HepG2 (cell line): Measurements from ENCODE around the gene TEDC1. TPM values are rescaled to one million over a fixed set of nuclear protein-coding genes. Genes with fewer than 3 reads are reported as not detected.

Source experiments
- AKNA ChIP-seq: sonication (generic); formaldehyde crosslinking; IDR thresholded peaks from 2 replicates; pipeline ENCODE4 v1.4.0; 2020; ENCODE audit warnings: missing genetic modification reagents, borderline replicate concordance
- GLMP ChIP-seq: sonication (generic); formaldehyde crosslinking; IDR thresholded peaks from 2 replicates; pipeline ENCODE4 v1.9.0; 2021; ENCODE audit warnings: missing genetic modification reagents, mild to moderate bottlenecking, borderline replicate concordance
- JUND ChIP-seq: sonication (generic); formaldehyde crosslinking; IDR thresholded peaks from 2 replicates; pipeline ENCODE4 v1.8.0; 2022; ENCODE audit warnings: mild to moderate bottlenecking, missing genetic modification reagents
- PHF8 ChIP-seq: sonication (generic); formaldehyde crosslinking; IDR thresholded peaks from 2 replicates; pipeline ENCODE4 v1.5.0; 2020; ENCODE audit warnings: missing genetic modification reagents
- THRA ChIP-seq: sonication (generic); formaldehyde crosslinking; IDR thresholded peaks from 2 replicates; pipeline ENCODE4 v1.4.0; 2020; ENCODE audit warnings: missing genetic modification reagents, borderline replicate concordance
- ZBTB40 ChIP-seq, 2 experiments: fragments of 450-650 bp in 1 of 2; sonication (generic) in 1 of 2; formaldehyde crosslinking in 1 of 2; IDR thresholded peaks; 2 replicates each; pipeline versions ENCODE4 v1.6.1 to v1.8.0; 2016 to 2022; ENCODE audit warnings: antibody characterized with exemption in 1 of 2, mild to moderate bottlenecking in 1 of 2, missing genetic modification reagents in 1 of 2
- ZNF34 ChIP-seq: sonication (generic); formaldehyde crosslinking; IDR thresholded peaks from 2 replicates; pipeline ENCODE4 v1.4.0; 2020; ENCODE audit warnings: mild to moderate bottlenecking, missing genetic modification reagents, borderline replicate concordance
- ZNF414 ChIP-seq: sonication (generic); formaldehyde crosslinking; IDR thresholded peaks from 2 replicates; pipeline ENCODE4 v1.5.0; 2020; ENCODE audit warnings: missing genetic modification reagents
- ZNF75D ChIP-seq: sonication (generic); formaldehyde crosslinking; IDR thresholded peaks from 2 replicates; pipeline ENCODE4 v1.8.1; 2023; ENCODE audit warnings: missing genetic modification reagents, mild to moderate bottlenecking, borderline replicate concordance
- polyA plus RNA-seq, 8 experiments: library from polyadenylated mRNA; depleted of rRNA in 3 of 8; stranded (reverse) in 7 of 8; unstranded in 1 of 8; fragments of >200 nt; fragmentation: Illumina TruSeq in 4 of 8; extraction: Trizol in 4 of 8; gene quantifications; 2 replicates each; pipeline versions ENCODE4 v1.2.1 to v1.2.3, GENCODE V29; 2011 to 2016; ENCODE audit warnings: low read depth in 4 of 8, missing spikeins in 1 of 8, mixed read lengths in 1 of 8; ENCODE audit not compliant: insufficient read depth in 1 of 8
- total RNA-seq, 5 experiments: library from RNA; depleted of rRNA; stranded (reverse); fragments of >200 nt; fragmentation: Illumina TruSeq; extraction: Trizol; gene quantifications; 2 replicates each; pipeline ENCODE4 v1.2.3, GENCODE V29; 2016; ENCODE audit warnings: low read depth in 1 of 5

The TEDC1 gene
- total and polyA plus RNA-seq, 2 of the 13 experiments (the other 11 are each of a cell fraction or from before 2014, with no cell fraction given), result 5.7 to 27.4 TPM

GRCh38 chr14:105489542-105490266 is 1.3 kb upstream of the TEDC1 start (continued):
- TF ChIP-seq AKNA (CRISPR knock-in tag), result no peak
- no peak for TF ChIP-seq GLMP (CRISPR knock-in tag)
- no peak for TF ChIP-seq ZNF414 (CRISPR knock-in tag)
- no peak for TF ChIP-seq JUND (CRISPR knock-in tag)
- TF ChIP-seq ZNF75D (CRISPR knock-in tag), result no peak
- TF ChIP-seq PHF8, result peak; percentile 60
- TF ChIP-seq ZNF34 (CRISPR knock-in tag), result no peak
- no peak for TF ChIP-seq THRA (CRISPR knock-in tag)
- no peak for TF ChIP-seq ZBTB40 (IDR thresholded peaks at IDR 0.05)
- TF ChIP-seq ZBTB40 (CRISPR knock-in tag; IDR thresholded peaks at IDR 0.05), result no peak
